Fibroblast of skin of right quadriceps (primary cell): Measurements from ENCODE around the gene NCKAP5.

ENCODE experiments used
- DNase-seq: peaks from one replicate; pipeline ENCODE4 v3.0.0-alpha.2; 2013

Gene NCKAP5

DNA sequence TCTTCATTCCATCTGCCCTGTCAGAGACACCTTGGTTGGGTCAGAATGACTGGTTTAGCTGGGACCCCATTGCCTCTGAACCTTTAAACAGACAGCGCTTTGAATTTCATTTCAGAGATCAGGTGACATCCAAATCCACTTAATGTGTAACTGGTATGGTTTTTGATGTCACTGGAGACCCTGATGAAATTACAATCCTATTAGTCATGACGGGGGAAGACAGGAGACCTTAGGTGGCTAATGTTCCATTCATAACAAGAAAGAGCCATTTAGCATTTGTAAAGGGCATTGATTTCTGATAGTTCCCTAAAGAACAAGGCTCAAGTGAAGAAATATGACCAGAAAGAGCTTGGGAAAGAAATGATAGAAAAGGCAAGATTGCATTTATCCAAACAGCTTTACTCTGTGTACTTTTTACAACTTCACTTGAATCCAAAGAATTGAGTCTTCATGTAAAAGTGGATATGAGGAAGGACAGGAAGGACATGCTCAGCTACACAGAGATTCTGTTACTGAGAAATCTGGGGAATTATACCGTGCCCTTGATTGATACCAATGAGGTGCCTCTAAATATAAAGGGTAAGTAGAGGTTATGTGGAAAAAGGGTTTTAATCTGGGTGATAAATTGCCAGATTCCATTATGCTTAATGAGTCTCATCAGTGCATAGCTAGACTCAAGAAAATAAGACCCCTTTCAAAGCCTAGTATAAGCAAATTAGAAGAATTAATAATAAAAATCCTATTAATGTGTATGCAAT, 198.2 kb downstream of the NCKAP5 start:
- no peak for DNase-seq

DNA sequence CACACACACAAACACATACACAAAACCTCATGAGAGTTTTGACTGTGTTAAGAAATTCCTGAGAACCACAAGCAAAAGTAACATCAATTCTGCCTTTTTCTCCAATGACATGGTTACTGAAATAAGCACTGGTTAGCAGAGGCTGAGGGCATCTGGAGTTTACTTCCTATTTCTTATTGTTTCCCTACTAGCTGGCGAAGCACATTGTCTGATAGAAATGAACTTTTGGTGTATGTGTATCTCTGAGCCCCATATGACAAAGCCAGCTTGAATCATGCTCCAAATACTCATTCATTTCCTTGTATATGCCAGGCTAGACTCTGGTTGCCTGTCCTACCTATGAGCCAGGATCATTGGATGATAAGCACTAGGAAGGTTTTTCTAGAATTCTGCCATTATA, 203.1 kb downstream of the NCKAP5 start:
- no peak for DNase-seq

DNA sequence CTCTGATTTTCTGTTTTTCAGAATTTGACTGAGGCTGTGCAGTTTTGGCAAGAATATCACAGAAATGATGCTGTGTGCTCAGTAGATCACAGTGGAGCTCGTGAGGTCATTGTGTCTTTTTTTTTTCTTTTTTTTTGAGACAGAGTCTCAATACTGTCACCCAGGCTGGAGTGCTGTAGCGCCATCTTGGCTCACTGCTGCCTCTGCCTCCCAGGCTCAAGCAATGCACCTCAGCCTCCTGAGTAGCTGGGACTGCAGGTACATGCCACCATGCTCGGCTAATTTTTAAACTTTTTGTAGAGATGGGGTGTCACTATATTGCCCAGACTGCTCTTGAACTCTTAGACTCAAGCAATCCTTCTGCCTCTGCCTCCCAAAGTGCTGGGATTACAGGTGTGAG, 203.6 kb downstream of the NCKAP5 start:
- DNase-seq = no peak

DNA sequence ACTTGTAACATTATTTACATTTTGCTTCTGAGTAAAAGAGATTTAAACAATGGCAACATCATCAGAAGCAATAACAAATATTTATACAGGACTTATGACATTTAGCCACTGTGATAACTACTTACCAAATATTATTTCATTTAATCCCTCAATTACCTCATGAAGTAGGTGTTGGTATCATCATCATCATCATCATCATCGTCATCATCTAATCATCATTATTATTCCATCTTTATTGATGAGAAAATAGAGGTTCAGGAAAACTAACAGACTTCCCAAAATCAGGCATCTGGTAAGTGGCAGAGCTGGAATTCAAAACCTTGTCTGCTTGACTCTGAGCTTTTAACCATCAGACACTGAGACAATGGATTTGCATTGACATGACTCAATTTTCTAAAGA, 204.4 kb downstream of the NCKAP5 start:
- DNase-seq = no peak

DNA sequence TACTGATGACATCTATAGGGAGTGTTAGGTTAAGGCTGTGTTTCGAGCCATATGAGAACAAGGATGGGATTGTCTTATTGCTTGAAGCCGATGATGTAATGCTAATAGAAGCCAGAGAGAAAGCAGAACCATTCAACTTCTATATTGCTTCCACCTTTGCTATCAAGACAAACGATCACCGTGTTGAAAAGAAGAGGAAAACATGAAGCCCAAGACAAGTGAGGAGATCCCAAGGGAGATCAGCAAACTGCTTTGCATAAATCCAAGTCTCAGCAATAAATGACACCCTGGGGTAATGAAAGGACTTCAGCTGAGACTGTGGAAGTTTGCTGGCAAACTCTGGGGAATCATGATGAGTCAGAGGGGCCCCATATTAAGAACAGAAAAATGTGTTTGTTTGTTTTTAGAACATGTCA, 206.2 kb downstream of the NCKAP5 start:
- peak; percentile 77 for DNase-seq

DNA sequence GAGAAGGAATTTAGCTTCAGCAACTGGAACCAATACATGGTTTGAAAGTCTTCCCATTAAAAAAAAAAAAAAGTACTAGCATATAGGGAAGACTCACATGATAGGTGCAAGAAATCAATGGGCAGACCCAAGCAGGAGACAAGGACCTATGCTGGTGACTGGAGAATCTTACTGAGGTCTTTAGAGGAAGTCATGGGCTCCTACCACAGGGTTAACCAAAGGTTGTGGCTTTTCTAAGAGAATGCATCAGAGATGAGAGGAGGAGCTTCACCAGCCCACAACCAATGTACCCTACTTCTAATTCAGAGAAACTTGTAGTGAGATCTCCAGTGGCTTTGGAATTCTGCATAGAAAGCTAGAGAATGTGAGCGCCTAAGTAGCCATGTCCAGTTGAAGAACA, 207.4 kb downstream of the NCKAP5 start:
- DNase-seq = no peak

DNA sequence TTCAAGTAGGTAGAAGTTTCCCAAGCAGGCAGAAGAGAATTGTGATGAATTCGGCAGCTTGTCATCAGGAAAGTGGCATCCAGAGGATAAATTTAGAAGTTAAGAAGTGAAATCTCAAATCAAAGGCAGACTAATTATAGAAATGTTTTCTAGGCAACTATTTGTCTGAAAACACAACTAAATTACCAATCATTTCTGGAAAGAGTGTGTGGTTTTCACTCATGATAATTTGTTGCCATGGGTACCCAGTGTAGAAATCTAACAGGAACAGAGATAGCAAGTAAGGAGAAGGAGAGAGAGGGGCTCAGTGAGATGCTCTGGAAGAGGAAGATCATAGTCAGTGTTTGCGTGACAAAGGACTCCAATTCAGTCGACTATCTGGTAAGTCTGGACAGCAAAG, 208.1 kb downstream of the NCKAP5 start:
- DNase-seq = no peak

DNA sequence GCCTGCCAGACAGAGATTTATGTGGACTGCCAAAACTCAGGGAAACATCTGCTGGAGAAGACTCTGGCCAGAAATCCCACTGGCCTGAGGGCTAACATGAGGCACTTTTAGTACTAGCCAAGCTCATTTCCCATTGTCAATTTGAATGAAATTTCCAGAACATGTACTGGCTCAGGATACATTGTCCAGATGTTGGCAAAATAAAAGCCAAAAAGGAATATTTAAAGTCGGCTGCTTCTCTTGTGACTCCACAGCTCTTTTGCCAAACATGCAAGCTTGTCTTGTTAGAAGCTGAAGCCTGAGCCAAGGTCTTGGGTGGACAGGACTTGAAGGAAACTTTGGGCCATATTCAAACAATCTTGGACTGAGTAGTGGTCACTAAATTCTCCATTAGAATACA, 215.5 kb downstream of the NCKAP5 start:
- no peak for DNase-seq

DNA sequence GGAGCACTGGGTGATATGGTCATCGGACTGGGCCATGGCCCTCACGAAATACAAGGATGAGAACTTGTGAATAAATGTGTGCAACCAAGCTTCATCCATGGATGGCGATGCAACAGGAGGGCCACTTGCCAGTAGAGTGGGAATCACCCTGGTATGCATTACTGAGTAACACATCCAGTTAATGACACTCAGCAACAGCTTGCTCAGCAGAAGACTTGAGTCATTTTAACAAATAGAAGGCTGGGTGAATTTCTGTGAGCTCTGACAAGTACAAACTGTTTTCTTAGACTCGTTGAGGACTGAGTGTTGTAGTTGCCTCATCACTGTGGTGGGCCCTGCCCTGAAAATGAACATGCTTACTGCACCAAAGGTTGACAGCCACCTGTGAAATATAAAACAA, 221.6 kb downstream of the NCKAP5 start:
- DNase-seq = peak; percentile 79

DNA sequence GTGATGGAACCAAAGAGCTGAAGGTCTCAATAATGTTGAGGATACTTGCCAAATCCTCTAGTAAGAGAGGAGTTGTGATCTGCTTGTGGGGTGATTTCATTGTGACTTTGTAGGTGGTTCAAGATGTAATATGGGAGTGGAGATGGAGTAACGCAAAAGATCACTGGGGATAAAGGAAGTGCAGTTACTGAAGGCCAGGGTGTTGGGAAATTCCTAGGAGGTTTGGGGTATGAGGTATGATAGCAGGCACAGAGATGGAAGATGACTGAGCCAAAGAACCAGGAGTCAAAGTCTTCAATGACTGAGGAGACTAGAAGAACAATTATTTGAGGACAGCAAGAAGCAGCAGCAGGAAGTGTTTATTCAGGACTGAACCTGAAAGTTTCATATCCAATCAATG, 222.6 kb downstream of the NCKAP5 start:
- no peak for DNase-seq

DNA sequence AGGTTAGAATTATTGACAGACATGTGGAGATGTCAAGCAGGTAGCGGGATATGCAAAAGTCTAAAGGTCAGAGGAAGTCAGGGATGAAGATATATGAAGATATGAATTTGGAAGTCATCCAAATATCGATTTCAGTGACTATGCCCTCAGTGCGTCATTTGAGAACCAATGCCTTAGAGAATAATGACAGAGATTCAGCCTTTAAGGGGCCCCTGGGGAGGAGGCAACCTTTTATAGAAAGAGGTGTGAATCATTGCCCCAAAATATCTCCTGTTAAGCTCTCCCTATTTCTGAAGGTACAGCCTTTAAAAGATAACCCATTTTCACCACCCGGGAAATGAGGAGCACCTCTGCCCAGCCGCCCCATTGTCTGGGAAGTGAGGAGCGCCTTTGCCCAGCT, 223.4 kb downstream of the NCKAP5 start:
- no peak for DNase-seq

DNA sequence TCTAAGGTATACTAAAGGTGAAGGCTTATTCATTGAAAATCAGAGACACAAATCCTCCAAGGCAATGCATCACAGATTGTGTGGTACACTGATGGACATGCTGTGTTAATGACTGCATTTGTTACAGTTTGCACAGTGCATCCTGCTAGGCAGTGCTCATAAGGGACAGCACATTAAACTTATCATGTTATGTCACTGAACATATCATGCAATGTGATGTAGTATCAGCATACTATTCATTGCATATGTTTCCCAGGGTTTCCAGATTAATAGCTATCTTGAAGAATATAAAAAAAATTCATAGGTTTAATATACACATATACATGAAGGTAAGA, 225.3 kb downstream of the NCKAP5 start:
- no peak for DNase-seq

DNA sequence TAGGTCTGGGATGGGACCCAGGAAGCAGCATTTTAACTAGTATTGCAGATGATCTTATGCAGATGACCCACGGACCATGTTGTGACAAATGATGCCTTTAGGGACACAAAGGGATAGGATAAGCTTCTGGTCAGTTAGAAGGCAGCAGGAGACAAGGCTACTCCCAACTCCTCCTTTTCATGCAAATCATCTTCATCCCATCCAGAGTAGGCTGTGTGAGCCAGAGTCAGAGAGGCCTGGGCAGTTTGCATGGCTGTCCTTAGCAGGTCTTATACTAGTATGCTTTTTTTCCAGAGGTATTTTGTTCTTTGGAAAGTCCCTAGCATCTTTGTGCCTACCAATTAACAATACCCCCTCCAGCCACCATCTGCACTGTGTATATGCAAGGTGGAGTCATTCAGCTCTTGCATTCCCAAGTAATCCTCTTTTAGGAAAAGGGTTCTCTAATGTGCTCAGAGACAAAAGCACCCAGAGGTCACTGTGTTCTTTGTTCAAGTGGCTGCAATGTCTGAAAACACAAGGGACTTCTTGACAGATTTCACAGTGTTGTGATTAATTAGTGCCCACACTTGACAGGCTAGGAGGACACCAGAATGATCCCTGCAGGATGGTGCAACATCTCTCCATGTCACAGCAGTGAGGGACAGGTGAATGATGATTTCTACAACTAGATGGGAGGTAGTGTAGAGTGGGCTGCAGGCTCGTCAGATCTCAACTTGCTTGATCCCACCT, 225.8 kb downstream of the NCKAP5 start:
- no peak for DNase-seq

DNA sequence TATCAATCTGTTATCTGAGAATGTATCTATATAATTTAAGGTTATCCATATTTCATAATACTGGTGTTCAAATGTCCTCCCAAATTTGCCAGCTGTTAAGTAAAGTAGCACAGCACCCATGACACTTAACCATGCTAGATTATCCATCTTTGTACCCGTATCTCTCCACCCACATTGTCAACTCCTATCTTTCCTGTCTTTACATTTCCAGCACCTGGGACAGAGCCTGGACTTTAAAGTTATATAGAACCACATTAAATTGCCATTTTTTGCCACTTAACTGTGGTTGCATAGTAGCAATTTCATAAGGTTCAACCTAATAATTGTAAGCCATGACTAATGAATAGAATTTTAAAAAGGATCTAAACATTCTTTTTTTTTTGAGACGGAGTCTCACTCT, 226.7 kb downstream of the NCKAP5 start:
- DNase-seq = no peak

DNA sequence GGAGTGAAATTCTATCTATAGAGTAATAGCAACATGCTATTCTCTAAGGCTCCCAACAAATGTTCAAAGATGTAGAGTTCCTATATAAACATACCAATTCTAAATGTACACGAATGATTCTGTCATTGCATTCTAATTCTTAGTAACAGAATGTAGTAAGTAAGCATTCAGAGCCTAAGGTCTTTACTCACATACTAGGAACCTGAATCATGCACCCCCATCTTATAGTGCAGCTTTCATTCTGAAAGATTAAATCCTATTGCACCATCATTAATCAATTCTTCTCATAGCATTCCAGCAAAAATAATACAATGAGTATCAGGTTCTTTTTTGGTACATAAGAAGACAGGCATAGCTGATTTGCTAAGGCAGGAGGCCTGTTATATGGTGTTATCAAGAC, 230.0 kb downstream of the NCKAP5 start:
- DNase-seq = peak; percentile 21

DNA sequence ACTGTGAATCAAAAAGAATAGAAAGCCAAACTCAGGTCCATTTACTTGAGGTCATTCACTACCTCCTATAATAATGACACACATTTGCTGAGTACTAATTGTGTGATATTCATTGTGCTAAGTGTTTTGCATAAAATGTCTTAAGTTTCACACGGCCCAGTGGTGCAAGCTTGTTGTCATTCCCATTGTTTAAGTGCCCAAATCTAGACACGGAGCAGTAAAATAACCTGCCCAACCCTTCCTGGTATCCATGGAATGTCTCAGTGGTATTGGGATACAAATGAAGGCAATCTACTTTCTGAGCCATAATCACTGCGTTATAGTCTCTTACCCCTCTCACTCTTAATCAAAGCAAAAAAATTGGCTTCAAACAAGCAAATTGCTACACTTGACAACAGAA, 233.3 kb downstream of the NCKAP5 start:
- DNase-seq = no peak

DNA sequence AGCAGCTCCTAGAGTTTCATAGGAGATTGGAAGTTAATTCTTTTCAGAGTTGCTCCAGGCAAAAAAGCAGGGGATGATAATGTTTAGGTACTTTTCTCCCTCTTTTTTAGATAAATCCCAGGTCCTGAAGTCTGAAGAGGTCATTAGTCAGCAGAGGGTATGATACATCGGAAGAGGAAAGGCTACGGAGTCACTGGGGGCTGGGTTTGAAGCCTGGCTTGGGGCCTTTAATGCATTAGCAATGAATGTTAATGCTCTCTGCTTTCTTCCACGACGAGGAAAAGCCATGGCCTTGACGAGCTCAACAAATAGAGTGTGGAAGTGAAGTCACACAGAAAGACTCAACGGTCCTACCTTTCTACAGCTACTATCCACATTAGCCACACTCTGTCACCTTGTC, 235.1 kb downstream of the NCKAP5 start:
- peak; percentile 7 for DNase-seq

DNA sequence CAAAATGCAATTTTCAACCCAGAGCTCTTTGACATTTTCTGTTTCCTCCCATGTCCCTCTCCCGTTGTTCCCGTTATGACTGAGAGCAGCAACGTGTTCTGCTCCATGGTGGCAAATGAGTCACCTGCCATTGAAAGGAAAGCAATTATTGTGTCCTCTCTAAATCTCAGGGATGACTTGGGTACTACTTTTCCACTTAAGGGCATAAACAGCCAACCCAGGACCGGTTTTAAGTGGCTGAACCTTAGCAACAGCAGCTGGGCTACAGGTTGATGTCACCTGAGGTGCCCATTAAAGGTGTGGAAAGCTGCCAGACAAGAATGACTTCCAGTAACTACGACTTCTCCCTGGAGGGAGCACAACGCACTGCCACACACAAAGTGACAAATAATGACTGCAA, 236.8 kb downstream of the NCKAP5 start:
- DNase-seq = no peak

DNA sequence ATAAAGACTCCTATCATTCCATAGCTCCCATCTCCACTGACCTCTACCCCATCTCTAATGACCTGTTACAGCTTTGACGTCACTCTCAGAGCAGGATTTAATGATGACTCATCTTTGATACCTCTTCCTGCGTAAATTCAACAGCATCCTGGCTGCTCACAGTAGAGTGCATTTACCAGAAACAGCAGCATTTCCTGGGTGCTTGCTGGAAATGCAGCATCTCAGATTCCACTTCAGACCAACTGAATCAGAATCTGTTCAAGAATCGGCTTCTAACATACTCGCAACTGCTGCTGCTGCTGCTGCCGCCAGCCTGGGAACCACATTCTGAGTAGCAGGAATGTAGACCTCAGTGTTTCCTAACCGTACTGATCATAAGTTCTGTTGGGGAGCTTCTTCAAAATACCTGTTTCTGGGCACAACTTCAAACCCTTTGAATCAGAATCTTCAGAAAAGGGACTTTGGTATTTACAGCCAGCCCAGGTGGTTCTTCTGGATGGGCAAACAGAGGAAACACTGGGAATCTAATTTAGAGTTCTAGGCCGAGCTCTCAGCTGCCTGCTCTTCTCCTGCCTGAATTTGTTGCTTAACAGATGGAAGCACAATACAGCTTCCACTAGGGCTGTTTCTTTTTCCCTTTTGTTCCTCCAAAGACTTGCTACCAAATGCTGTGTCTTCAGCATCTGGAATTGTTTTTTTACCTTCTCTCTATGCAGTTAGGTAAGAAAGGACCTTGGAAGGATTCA, 241.4 kb downstream of the NCKAP5 start:
- DNase-seq = peak; percentile 82

DNA sequence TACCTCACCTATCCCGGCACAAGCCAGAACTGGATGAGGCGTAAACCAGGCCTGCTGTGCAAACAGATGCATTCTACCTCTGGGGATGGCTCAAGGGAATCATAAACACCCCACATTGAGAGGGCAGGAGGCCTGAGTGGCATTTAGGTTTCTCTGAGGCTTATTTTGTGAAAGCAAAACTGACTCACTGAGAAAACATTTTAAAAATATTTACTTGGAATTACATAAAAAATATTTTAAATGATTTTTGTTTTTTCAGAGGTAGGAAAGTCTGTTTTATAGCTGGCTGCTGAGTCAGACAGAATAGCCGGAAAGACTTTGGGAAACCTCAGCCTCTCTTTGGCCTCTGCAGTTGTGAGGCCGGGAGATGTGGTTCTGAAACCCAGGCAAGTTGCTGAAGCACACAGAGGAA, 244.1 kb downstream of the NCKAP5 start:
- DNase-seq = peak; percentile 91

DNA sequence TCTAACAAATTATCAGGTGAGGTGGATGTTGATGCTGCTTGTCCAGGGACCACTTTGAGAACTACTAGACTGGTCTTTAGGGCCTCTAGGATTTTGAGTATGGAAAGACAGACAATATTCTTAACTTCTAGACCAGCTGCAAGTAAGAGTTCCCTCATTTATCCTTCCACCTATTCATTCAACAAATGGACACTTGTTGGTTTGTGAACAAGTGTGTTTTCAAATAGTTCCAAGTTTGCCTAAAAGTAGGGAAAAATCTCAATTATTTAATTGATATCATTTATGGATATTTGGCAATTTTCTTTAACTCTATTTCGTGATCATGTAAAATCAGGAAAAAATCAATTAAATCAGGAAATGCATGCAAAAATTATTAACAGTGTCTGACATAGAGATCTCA, 245.4 kb downstream of the NCKAP5 start:
- no peak for DNase-seq

DNA sequence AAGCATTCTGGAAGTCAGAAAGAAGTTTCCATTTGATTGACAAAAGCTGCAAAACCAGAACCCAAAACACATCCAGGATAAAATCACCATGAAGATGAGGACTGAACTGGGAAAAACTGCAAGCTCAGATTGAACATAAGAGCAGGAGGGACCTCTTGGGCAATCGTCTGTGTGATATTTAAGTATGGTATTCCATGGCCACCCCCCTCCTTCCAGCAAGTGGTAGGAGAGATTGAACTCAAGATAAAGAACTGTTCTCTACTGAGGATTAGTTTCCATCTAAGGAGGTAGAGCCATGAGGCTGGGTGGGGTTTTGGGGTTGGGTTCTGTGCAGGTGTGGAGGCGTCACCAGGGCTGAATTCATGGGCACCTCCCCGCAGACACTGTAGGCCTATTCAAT, 251.1 kb downstream of the NCKAP5 start:
- no peak for DNase-seq

DNA sequence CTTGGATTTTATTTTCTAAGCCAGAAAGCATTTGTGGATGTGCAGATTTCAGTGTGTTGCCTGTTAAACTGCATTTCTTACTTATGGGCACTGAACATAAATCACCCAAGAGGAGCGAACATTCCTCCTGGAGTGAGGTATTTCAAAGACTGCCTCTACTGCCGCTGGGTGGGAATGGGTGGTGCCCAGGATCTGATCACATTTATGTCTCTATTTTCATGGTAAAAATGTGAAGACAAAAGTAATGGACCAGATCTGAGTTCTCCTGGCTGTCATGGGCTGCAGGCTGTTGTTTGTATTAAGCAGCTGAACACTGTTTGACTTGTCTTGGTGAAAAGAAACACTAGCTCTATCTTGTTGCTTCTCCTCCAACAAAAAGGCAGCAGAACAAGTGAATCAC, 251.7 kb downstream of the NCKAP5 start:
- no peak for DNase-seq

DNA sequence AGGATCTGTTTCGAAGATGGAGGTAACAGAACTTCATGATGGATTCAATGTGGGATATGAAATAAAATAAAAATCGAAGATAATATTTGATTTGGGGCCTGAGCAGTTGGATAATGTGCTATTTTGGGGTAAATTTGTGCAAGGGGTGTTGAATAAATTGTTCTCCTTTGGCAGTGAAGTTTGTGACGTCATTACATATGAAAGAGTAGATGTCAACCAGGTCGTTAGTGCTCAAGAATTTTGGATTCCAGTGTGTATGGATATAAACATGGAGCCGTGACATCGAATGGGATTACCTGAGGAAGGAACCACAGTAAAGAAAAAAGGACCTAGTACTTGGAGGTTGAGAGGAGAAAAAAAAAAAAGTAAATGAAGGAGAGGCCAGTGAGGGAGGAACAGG, 253.0 kb downstream of the NCKAP5 start:
- no peak for DNase-seq
